Gastroesophageal sphincter (tissue), 4 donors: ENCODE data around the gene HS3ST3A1. TPM values are rescaled to one million over a fixed set of nuclear protein-coding genes. Genes with fewer than 3 reads are reported as not detected.
A peak's percentile ranks its signal among the peaks of the same experiment; 100 is the strongest.

ENCODE experiments used
- ATAC-seq: fragments of 150-250 bp; one replicate; pipeline ENCODE4 v1.9.1; 2016; ENCODE audit warnings: mild to moderate bottlenecking, moderate library complexity
- H3K27ac ChIP-seq, 4 donors: fragments of 200-600 bp; sonication (generic) in 3 of 4; 1 replicate in 3 of 4; 2 replicates in 1 of 4; pipeline ENCODE4 v1.5.1; 2016 to 2019
- H3K27me3 ChIP-seq: fragments of 200-600 bp; sonication (generic); one replicate; pipeline ENCODE4 v1.5.1; 2019
- H3K36me3 ChIP-seq, 2 donors: fragments of 200-600 bp; sonication (generic); one replicate each; pipeline ENCODE4 v1.5.1; 2019; ENCODE audit warnings: control low read depth in 1 of 2
- H3K4me1 ChIP-seq, 3 donors: fragments of 200-600 bp; sonication (generic); 1 replicate in 2 of 3; 2 replicates in 1 of 3; pipeline ENCODE4 v1.5.1; 2016 to 2019; ENCODE audit warnings: control low read depth in 2 of 3
- H3K4me3 ChIP-seq, 2 donors: fragments of 200-600 bp; sonication (generic); one replicate each; pipeline ENCODE4 v1.5.1; 2019; ENCODE audit warnings: mild to moderate bottlenecking in 1 of 2, moderate library complexity in 1 of 2
- H3K9me3 ChIP-seq, 3 donors: fragments of 200-600 bp; sonication (generic); one replicate each; pipeline ENCODE4 v1.5.1; 2017 to 2019; ENCODE audit warnings: control low read depth in 2 of 3
- CTCF ChIP-seq, 4 experiments: fragments of 200-600 bp in 2 of 4; fragments of 450-650 bp in 2 of 4; sonication (generic) in 1 of 4; IDR thresholded peaks; one replicate each; pipeline ENCODE4 v1.5.1; 2017 to 2019; ENCODE audit warnings: antibody characterized with exemption in 4 of 4, mild to moderate bottlenecking in 2 of 4, moderate library complexity in 2 of 4
- EP300 ChIP-seq: sonication (generic); formaldehyde crosslinking; IDR thresholded peaks from one replicate; pipeline ENCODE4 v1.6.1; 2017; ENCODE audit warnings: antibody characterized with exemption, mild to moderate bottlenecking
- POLR2A ChIP-seq, 2 donors: fragments of 450-650 bp; IDR thresholded peaks; one replicate each; pipeline ENCODE4 v1.6.1; 2017; ENCODE audit warnings: antibody characterized with exemption in 2 of 2, mild to moderate bottlenecking in 2 of 2, moderate library complexity in 1 of 2
- POLR2AphosphoS5 ChIP-seq: sonication (generic); formaldehyde crosslinking; IDR thresholded peaks from one replicate; pipeline ENCODE4 v1.6.1; 2017; ENCODE audit warnings: antibody characterized with exemption
- WGBS, 2 donors: methylation state at CpG; one replicate each; pipeline ENCODE4 v1.1.5; 2018; ENCODE audit warnings: low coverage in 1 of 2; 5-methylcytosine and 5-hydroxymethylcytosine counted together
- total RNA-seq, 4 donors: library from RNA; depleted of rRNA; stranded (reverse); fragments of >200 nt; gene quantifications; one replicate each; pipeline ENCODE4 v1.1.0, GENCODE V29; 2016

Gene HS3ST3A1
- total RNA-seq, 4 donors from 2014 or later: 5.9 to 10.9 (median 8.9) TPM

GRCh38 chr17:13594762-13595598, 6.7 kb downstream of the HS3ST3A1 start:
- Histone ChIP-seq H3K27me3 (peaks cover 28% of the 10 kb centered on the region), H3K4me3 (no peak overlapping the region), H3K4me1 (peaks cover 0 to 10% (median 0%) of the 10 kb centered on the region in 3 donors), H3K9me3 (no peaks in the 10 kb centered on the region), H3K36me3 (no peaks in the 10 kb centered on the region), H3K27ac (peak overlapping the region in 2 of 4 donors; percentile 3 to 30)
- 15 to 19% methylated on average over 10 of the region's 10 CpGs for WGBS, 2 donors
- peak; percentile 70 for ATAC-seq
- no peak for TF ChIP-seq POLR2AphosphoS5
- no peak for TF ChIP-seq POLR2A (IDR thresholded peaks at IDR 0.05)
- TF ChIP-seq CTCF (IDR thresholded peaks at IDR 0.05): peak; percentile 66 to 88 (median 82)
- no peak for TF ChIP-seq EP300

- ATAC-seq: no peak
- H3K4me3 ChIP-seq: no peak overlapping the region
- no peaks in the 10 kb centered on the region for H3K9me3 ChIP-seq
- peaks cover 21% of the 10 kb centered on the region for H3K27me3 ChIP-seq
- peak overlapping the region in 1 of 4 donors; percentile 30 for H3K27ac ChIP-seq
- TF ChIP-seq POLR2AphosphoS5 (no peak), EP300 (no peak), CTCF (IDR thresholded peaks at IDR 0.05) (no peak), POLR2A (IDR thresholded peaks at IDR 0.05) (no peak)
- peaks cover 0 to 10% (median 0%) of the 10 kb centered on the region in 3 donors for H3K4me1 ChIP-seq
- WGBS, 2 donors: no CpG with 5 or more reads among the region's 5 CpGs
- H3K36me3 ChIP-seq: no peaks in the 10 kb centered on the region
Measured at GRCh38 chr17:13594310-13594709, 7.4 kb downstream of the HS3ST3A1 start.

- no peak for TF ChIP-seq CTCF (IDR thresholded peaks at IDR 0.05)
- TF ChIP-seq EP300: no peak
- TF ChIP-seq POLR2A (IDR thresholded peaks at IDR 0.05): no peak
- Histone ChIP-seq H3K27me3 (peaks cover 17% of the 10 kb centered on the region), H3K4me3 (no peak overlapping the region), H3K27ac (peak overlapping the region in 1 of 4 donors; percentile 10), H3K36me3 (no peaks in the 10 kb centered on the region), H3K4me1 (peaks cover 0 to 10% (median 0%) of the 10 kb centered on the region in 3 donors), H3K9me3 (no peaks in the 10 kb centered on the region)
- WGBS, 2 donors: 74 to 85% methylated on average over 6 to 9 of the region's 10 CpGs
- ATAC-seq: no peak
Measured at GRCh38 chr17:13593757-13594156, 8.0 kb downstream of the HS3ST3A1 start.

GRCh38 chr17:13593021-13593751, 8.5 kb downstream of the HS3ST3A1 start:
- Histone ChIP-seq H3K9me3 (no peaks in the 10 kb centered on the region), H3K27ac (no peak overlapping the region), H3K27me3 (peaks cover 16% of the 10 kb centered on the region), H3K36me3 (no peaks in the 10 kb centered on the region), H3K4me3 (no peak overlapping the region), H3K4me1 (peaks cover 0 to 10% (median 0%) of the 10 kb centered on the region in 3 donors)
- TF ChIP-seq POLR2AphosphoS5 (no peak), CTCF (IDR thresholded peaks at IDR 0.05) (no peak), POLR2A (IDR thresholded peaks at IDR 0.05) (no peak), EP300 (no peak)
- ATAC-seq: no peak
- WGBS, 2 donors: 78 to 85% methylated on average over 6 to 10 of the region's 10 CpGs
